ENCODE measurements around the gene MCM8. TPM values are rescaled to one million over a fixed set of nuclear protein-coding genes. Genes with fewer than 3 reads are reported as not detected.

The MCM8 gene
- total and polyA plus RNA-seq, 4 donors = 0.49 to 11.0 (median 1.5) TPM

GRCh38 chr20:6046432-6046831 is 96.0 kb downstream of the MCM8 start:
- WGBS = 68% methylated on average over 1 of the region's 1 CpG
- H3K36me3 ChIP-seq (ENCODE audit: control insufficient read depth in 4 of 4, insufficient read depth in 3 of 4, low read depth in 1 of 4, low read length in 3 of 4) = peaks cover 3 to 6% (median 4%) of the 10 kb centered on the region in 4 donors
- H3K9ac ChIP-seq (ENCODE audit: low read depth in 1 of 2, low read length in 2 of 2) = no peak overlapping the region

GRCh38 chr20:6048391-6048790 is 97.9 kb downstream of the MCM8 start:
- Histone ChIP-seq H3K36me3 (ENCODE audit: control insufficient read depth in 4 of 4, insufficient read depth in 3 of 4, low read depth in 1 of 4, low read length in 3 of 4) (no peaks in the 10 kb centered on the region), H3K9me3 (ENCODE audit: control insufficient read depth in 4 of 4, low read length in 3 of 4) (no peaks in the 10 kb centered on the region), H3K27me3 (ENCODE audit: control insufficient read depth in 4 of 4, insufficient read depth in 4 of 4, low read length in 3 of 4) (peaks cover 0 to 6% (median 2%) of the 10 kb centered on the region in 4 donors), H3K9ac (ENCODE audit: low read depth in 1 of 2, low read length in 2 of 2) (no peak overlapping the region), H3K4me3 (ENCODE audit: low read depth in 1 of 3, low read length in 3 of 3) (no peak overlapping the region), H3K27ac (ENCODE audit: low read depth in 1 of 2, low read length in 2 of 2) (no peak overlapping the region), H3K4me1 (ENCODE audit: control insufficient read depth in 4 of 4, insufficient read depth in 4 of 4, low read length in 3 of 4) (peaks cover 6 to 13% (median 10%) of the 10 kb centered on the region in 4 donors)
- TF ChIP-seq SP1 (IDR thresholded peaks at IDR 0.05) (no peak), MAX (IDR thresholded peaks at IDR 0.05) (no peak), CTCF (IDR thresholded peaks at IDR 0.05; ENCODE audit: low read depth, low read length, missing input control) (no peak), GABPA (IDR thresholded peaks at IDR 0.05 in 1 of 2, conservative IDR thresholded peaks at IDR 0.05 in 1 of 2) (no peak), FOXA1 (IDR thresholded peaks at IDR 0.05) (no peak), HNF4A (conservative IDR thresholded peaks at IDR 0.05) (no peak), FOXA2 (IDR thresholded peaks at IDR 0.05) (no peak), HNF4G (IDR thresholded peaks at IDR 0.05) (no peak), ZBTB33 (IDR thresholded peaks at IDR 0.05) (no peak), EGR1 (IDR thresholded peaks at IDR 0.05; ENCODE audit: low read depth in 2 of 2) (no peak), RAD21 (IDR thresholded peaks at IDR 0.05) (no peak), NR2F2 (IDR thresholded peaks at IDR 0.05) (no peak)
- no peak for DNase-seq (ENCODE audit: low spot score)
- 91% methylated on average over 3 of the region's 3 CpGs for WGBS

More at GRCh38 chr20:6046432-6046831, 96.0 kb downstream of the MCM8 start:
- Histone ChIP-seq H3K4me3 (ENCODE audit: low read depth in 1 of 3, low read length in 3 of 3) (no peak overlapping the region), H3K4me1 (ENCODE audit: control insufficient read depth in 4 of 4, insufficient read depth in 4 of 4, low read length in 3 of 4) (peaks cover 0 to under 1% (median 0%) of the 10 kb centered on the region in 4 donors), H3K27me3 (ENCODE audit: control insufficient read depth in 4 of 4, insufficient read depth in 4 of 4, low read length in 3 of 4) (peaks cover 0 to 5% (median 2%) of the 10 kb centered on the region in 4 donors), H3K27ac (ENCODE audit: low read depth in 1 of 2, low read length in 2 of 2) (no peak overlapping the region), H3K9me3 (ENCODE audit: control insufficient read depth in 4 of 4, low read length in 3 of 4) (no peaks in the 10 kb centered on the region)
- TF ChIP-seq RAD21 (IDR thresholded peaks at IDR 0.05) = no peak
- TF ChIP-seq, protein P1, sequence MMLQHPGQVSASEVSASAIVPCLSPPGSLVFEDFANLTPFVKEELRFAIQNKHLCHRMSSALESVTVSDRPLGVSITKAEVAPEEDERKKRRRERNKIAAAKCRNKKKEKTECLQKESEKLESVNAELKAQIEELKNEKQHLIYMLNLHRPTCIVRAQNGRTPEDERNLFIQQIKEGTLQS (IDR thresholded peaks at IDR 0.05) = no peak
- no peak for TF ChIP-seq GABPA (IDR thresholded peaks at IDR 0.05 in 1 of 2, conservative IDR thresholded peaks at IDR 0.05 in 1 of 2)
- TF ChIP-seq MAX (IDR thresholded peaks at IDR 0.05) = no peak
- TF ChIP-seq EGR1 (IDR thresholded peaks at IDR 0.05; ENCODE audit: low read depth in 2 of 2) = no peak
- no peak for TF ChIP-seq FOXA2 (IDR thresholded peaks at IDR 0.05)
- TF ChIP-seq JUND (IDR thresholded peaks at IDR 0.05) = no peak
- no peak for TF ChIP-seq YY1 (IDR thresholded peaks at IDR 0.05)
- TF ChIP-seq NR2F2 (IDR thresholded peaks at IDR 0.05) = no peak
- DNase-seq (ENCODE audit: low spot score) = no peak

Small RNAs within 50 kb of the gene (small RNA-seq; reads per million reads assigned to genes)
- gene RF00019 = not detected
- gene RN7SL498P = not detected

Other genes with a start within 250 kb of the MCM8 start
- 1 to 10 TPM in 1 of 2 donors, under 1 TPM in 1; 0.92 to 5.0 TPM for gene SHLD1, start 200.3 kb upstream of the MCM8 start, total RNA-seq
- 1 to 10 TPM; 1.3 to 2.6 TPM for gene SHLD1, start 200.3 kb upstream of the MCM8 start, polyA plus RNA-seq
- gene CHGB, start 39.1 kb upstream of the MCM8 start, total RNA-seq = under 1 TPM in 1 of 2 donors, not detected in 1; 0.19 TPM
- not detected for gene CHGB, start 39.1 kb upstream of the MCM8 start, polyA plus RNA-seq
- gene TRMT6, start 119 bp upstream of the MCM8 start, total RNA-seq = 1 to 10 TPM; 3.1 to 4.2 TPM
- gene TRMT6, start 119 bp upstream of the MCM8 start, polyA plus RNA-seq = 1 to 10 TPM; 3.9 to 6.2 TPM
- 10 to 100 TPM; 51.9 to 58.9 TPM for gene CRLS1, start 55.5 kb downstream of the MCM8 start, total RNA-seq
- 10 to 100 TPM; 72.7 to 72.8 TPM for gene CRLS1, start 55.5 kb downstream of the MCM8 start, polyA plus RNA-seq
- under 1 TPM; 0.14 to 0.17 TPM for gene LRRN4, start 103.4 kb downstream of the MCM8 start, total RNA-seq
- gene LRRN4, start 103.4 kb downstream of the MCM8 start, polyA plus RNA-seq = under 1 TPM; 0.15 to 0.18 TPM
- gene FERMT1, start 172.4 kb downstream of the MCM8 start, total RNA-seq = under 1 TPM; 0.25 to 0.42 TPM
- gene FERMT1, start 172.4 kb downstream of the MCM8 start, polyA plus RNA-seq = under 1 TPM; 0.11 to 0.16 TPM

Data from liver (tissue), 10 donors.